Stimulated activated CD8-positive, alpha-beta memory T cell treated with anti-CD3 and anti-CD28 coated beads, Interleukin-7, amount 100 ng/mL, for 24 hours (primary cell): Measurements from ENCODE around the gene CCDC136.
A peak's percentile ranks its signal among the peaks of the same experiment; 100 is the strongest.

ENCODE experiments used
- DNase-seq: peaks from one replicate; pipeline ENCODE4 v3.0.0-alpha.2; 2020; ENCODE audit warnings: low read depth

Gene CCDC136

GRCh38 chr7:128831994-128832879 lies 40.5 kb downstream of the CCDC136 start:
- DNase-seq = no peak

DNA sequence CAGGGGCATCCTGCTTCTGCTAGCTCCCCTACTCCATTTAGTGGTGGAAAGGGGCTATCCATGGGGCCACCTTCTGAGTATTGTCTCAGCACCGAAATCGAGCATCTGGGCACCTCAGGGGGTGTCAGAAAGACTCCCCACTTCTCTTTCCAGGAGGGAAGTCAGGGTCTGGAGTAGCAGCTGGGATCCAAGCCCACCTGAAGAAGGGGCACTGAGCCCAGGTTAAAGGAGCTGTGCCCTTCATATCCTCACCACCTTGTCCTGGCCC lies 41.0 kb downstream of the CCDC136 start:
- no peak for DNase-seq

DNA sequence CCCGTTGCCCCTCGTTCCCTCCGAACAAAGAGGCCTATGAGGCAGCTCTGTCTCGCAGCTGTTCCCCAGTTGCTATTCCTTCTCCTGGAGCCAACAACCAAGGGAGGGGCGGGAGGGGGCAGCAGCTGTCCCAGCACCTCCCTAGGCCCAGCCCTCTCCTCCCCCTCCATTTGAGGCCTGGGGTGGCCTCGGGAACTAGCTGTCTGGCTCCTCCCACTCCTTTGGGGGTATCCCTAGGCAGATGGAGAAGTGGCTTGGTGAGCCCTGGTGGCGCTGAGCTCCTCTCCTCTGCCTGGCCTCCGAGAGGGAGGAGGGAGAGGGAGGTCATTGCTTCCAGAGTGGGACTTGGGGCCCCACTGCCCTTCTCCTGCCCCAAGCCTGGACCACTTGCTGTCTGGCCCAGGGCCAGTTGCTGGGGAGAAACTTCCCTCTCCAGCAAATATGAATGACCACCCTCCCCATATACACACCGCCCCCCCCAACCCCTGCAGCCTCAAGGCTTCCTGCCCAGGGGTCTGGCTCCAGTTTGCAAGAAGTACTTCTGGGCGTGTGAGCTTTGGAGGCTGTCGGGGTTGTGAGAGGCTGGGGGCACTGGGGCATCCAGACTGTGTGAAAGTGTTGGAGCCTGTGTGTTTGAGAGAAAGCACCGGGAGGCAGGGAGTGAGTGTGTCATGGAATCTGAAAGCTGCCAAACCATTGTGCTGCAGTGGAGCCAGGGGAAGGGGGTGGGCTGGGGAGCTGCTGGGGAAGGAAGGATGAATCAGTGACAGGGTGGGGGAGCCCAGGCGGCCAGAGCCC lies 41.6 kb downstream of the CCDC136 start:
- no peak for DNase-seq

GRCh38 chr7:128833946-128834325 lies 42.2 kb downstream of the CCDC136 start:
- no peak for DNase-seq

DNA sequence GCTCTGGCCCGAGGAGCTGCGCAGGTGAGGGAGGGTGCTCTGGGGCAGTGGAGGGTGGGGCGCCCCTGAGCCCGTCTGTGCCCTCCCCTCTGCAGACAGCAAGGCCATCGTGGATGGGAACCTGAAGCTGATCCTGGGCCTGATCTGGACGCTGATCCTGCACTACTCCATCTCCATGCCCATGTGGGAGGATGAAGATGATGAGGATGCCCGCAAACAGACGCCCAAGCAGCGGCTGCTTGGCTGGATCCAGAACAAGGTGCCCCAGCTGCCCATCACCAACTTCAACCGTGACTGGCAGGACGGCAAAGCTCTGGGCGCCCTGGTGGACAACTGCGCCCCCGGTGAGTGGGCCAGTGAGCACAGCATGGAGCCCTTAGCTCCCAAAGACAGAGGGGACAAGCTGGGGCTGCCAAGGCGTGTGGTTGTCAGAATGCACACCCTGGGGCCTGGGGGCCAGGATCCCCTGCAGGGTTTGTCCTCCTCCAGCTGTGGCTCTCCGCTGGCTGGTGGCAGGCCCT lies 43.5 kb downstream of the CCDC136 start:
- DNase-seq = no peak

DNA sequence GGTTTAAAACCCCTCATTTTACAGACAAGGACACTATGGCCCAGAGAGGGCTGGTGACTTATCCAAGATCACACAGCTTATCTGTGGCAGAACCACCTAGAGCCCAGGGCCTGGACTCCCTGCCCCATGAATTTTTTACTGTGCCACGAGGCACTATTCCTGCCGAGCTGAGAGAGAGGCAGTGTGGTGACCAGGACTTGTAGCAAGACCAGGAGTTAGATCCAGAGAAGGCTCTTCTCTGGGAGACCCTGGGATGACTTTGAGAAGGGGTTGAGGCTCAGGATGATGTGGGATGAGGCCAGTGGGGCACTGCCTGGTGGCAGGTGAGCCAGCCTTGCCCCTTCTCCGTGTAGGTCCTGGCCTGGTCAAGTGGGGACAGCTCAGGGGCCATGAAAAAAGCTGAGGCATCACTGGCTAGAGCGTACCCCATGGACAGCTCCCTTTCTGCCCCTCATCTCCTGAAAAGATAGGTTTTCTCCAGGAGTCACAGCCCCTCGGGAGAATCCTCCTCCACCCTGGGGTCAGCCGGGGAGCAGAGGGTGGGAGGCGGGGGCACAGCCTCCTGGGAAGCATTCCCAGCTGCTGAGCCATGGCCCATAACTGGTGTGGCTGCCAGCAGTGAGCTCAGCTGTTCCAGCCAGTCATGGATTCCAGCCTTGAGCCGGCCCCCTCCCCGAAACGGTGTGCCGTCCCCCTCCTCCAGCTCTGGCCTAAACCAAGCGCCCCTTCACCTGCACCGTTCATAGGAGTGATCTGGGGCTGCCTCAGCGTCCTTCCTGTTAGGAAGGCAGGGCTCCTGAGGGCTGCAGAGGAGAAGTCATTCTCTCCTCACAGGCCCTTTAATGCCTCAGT lies 44.2 kb downstream of the CCDC136 start:
- no peak for DNase-seq

GRCh38 chr7:128836729-128837348 lies 45.1 kb downstream of the CCDC136 start:
- DNase-seq = no peak

DNA sequence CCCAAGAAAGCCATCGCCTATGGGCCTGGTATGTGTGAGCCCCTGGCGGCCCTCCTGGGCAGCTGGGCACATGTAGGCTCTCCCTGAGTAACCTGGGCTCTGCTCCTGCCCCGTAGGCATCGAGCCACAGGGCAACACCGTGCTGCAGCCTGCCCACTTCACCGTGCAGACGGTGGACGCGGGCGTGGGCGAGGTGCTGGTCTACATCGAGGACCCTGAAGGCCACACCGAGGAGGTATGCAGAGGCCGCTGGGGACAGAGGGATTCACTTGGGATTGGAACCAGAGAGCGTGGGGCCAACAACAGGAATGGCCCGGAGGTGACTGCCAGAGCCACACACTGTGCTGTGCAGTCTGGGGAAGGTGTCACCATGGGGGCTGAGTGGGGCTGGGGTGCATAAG lies 45.8 kb downstream of the CCDC136 start:
- DNase-seq = no peak

DNA sequence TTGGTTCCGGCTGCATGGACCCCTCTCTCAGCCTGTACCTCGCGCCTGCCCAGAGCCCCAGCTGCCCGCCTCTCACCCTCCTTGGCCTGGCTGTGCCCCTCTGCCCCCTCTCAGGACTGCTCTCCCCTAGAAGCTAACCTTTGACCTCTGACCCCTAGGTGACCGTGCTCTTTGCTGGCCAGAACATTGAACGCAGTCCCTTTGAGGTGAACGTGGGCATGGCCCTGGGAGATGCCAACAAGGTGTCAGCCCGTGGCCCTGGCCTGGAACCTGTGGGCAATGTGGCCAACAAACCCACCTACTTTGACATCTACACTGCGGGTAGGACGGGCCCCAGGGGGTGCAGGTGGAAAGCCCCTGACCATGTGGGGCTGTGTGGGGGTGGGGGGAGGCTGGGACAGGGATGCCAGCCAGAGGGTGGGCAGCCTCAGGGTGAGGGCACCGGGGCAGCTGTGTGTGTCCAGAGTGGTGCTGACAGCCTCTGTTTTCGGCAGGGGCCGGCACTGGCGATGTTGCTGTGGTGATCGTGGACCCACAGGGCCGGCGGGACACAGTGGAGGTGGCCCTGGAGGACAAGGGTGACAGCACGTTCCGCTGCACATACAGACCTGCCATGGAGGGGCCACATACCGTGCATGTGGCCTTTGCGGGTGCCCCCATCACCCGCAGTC lies 46.5 kb downstream of the CCDC136 start:
- DNase-seq = no peak

DNA sequence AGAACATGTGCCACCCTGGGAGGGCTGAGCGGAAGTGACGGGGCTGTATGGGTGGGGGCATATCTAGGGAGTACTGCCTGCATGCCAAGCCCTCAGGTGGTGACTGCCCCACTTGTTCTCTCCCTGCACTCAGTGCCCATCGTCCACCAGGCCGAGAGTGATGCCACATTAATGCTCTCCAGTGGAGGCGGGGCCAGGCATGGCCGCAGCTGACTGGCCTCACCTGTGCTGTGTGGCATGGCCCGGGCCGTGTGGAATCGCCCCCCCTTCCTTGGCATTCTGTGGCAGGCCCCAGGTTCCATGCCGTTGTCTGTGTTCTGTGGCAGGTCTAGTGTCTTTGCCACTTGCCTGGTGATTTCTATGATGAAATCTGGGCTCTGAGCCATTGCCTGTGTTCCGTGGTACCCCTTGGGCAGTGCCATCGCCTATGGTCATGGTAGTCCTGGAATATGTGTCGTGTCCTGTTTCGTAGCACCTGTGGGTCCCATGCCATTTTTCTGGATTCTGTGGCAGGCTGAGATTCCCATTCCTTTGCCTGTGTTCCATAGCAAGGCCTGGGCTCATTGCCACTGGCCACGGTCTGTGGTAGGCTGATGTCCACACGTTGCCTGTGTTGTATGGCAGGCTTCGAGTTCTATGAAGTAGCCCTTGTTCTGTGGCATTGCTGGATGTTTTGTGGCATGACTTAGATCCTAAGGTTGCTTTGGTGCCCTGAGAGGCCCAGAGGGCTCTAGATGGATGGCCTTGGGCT lies 47.4 kb downstream of the CCDC136 start:
- no peak for DNase-seq

GRCh38 chr7:128839751-128840177 lies 48.0 kb downstream of the CCDC136 start:
- DNase-seq = no peak

DNA sequence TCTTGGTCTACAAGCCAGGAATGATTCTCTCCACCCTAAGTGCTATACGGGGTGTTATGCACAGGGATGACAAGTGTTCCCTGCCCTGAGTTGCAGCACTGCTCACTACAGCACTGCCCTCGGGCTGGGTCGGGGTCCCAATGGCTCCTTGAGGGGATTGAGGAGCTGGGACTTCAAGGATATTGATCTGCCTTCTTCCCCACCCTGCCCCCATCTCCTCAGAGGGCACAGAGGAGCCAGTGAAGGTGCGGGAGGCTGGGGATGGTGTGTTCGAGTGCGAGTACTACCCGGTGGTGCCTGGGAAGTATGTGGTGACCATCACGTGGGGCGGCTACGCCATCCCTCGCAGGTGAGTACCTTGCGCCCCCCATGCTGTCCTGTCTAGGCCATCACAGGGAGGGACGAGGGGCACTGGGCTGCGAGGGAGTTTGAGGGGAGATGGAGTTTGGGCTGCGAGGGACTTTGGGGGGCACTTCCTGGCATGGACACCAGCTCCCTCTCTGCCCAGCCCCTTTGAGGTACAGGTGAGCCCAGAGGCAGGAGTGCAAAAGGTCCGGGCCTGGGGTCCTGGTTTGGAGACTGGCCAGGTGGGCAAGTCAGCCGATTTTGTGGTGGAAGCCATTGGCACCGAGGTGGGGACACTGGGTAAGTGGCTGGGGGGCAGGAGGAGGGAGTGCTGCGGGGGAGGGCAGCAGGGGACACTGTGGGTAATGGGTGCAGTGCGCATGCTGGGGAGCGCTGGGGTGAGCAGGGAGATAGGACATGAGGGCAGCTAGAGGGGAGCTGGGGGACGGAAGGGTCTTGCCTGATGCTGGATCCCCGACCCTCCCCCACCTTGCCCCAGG lies 48.8 kb downstream of the CCDC136 start:
- no peak for DNase-seq

DNA sequence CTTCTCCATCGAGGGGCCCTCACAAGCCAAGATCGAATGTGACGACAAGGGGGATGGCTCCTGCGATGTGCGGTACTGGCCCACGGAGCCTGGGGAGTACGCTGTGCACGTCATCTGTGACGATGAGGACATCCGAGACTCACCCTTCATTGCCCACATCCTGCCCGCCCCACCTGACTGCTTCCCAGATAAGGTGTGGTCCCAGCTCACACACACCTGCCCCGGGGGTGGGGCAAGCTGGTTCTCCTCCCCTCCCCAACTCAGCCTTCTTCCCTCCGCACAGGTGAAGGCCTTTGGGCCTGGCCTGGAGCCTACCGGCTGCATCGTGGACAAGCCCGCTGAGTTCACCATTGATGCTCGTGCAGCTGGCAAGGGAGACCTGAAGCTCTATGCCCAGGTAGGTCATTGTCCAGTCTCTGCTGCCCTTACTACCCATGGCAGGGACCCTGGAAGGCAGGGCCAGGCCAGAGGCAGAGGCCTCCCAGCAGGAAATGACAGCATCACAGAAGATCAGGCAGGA lies 49.5 kb downstream of the CCDC136 start:
- no peak for DNase-seq

DNA sequence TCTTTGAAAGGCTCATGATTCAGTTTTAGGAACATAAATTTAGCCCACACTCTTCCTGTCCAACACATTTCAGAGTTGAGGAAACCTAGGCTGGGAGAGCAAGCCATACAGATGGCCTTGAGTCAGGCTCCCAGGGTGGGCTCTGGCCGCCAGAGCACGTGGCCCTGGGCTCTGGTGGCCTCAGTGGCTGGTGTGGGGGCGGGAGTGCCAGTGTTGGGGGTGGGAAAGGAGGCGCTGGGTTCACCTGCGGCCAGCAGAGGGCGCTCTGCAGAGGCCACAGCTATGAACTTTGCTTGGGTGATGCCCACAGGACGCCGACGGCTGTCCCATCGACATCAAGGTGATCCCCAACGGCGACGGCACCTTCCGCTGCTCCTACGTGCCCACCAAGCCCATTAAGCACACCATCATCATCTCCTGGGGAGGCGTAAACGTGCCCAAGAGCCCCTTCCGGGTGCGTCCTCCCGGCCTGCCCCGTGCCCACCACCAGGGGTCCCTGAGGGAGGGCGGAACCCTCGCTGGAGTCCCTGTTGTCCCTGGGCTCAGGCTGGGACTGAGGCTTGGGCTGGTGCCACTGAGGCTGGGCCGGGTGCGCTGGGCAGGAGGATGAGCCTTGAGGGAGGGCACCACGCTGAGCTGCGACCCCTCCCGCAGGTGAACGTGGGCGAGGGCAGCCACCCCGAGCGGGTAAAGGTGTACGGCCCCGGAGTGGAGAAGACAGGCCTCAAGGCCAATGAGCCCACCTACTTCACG lies 50.3 kb downstream of the CCDC136 start:
- DNase-seq = peak; percentile 20

DNA sequence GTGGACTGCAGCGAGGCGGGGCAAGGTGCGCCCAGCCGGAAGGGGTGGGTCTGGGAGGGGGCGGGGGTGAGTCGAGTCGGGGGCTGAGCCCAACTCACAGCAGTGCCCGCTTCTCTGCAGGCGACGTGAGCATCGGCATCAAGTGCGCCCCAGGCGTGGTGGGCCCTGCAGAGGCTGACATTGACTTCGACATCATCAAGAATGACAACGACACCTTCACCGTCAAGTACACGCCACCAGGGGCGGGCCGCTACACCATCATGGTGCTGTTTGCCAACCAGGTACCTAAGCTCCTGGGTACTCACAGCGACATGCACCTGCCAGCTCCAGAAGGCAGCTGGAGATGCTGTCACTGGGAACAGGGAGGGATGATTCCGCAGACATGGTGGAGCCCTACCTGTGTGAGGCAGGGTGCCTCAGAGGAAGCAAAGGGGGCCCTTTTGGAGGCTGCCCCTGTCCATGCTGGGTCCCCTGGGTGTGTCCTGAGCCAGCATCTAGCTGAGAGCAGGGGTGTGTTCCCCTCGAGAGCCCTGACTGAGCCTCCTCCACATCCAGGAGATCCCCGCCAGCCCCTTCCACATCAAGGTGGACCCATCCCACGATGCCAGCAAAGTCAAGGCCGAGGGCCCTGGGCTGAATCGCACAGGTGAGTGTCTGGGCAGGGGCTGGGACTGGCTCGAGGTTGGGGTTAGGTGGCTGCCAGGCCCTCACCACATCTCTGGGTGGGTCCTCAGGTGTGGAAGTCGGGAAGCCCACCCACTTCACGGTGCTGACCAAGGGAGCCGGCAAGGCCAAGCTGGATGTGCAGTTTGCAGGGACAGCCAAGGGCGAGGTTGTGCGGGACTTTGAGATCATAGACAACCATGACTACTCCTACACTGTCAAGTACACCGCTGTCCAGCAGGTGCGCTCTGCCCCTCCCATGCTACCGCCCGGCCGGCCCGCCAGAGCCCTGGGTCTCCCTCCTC lies 51.2 kb downstream of the CCDC136 start:
- no peak for DNase-seq

DNA sequence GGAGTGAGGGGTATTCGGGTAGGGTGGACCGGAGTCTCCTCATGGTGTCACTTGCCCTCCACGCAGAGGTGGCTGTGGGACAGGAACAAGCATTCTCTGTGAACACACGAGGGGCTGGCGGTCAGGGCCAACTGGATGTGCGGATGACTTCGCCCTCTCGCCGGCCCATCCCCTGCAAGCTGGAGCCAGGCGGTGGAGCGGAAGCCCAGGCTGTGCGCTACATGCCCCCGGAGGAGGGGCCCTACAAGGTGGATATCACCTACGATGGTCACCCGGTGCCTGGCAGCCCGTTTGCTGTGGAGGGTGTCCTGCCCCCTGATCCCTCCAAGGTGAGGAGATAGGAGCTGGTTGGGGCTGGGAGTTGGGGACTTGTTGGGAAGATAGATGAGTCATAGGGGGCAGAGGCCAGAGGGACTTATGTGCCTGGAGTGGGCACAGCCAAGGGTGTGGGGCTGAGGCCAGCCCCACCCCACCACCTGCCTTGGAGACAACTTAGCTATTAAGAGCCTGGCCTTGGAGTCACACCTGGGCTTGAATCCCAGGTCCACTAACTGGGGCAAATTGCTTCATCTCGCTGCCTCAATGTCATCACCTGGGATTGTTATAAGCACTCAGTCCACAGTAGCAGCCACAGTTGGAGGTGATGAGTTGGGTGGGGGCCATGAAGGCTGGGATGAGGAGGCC lies 52.3 kb downstream of the CCDC136 start:
- DNase-seq = no peak

GRCh38 chr7:128844777-128845311 lies 53.1 kb downstream of the CCDC136 start:
- DNase-seq = no peak
